Liver (tissue), 9 donors: ENCODE data around the gene ZNRF2. TPM values are rescaled to one million over a fixed set of nuclear protein-coding genes. Genes with fewer than 3 reads are reported as not detected.
A peak's percentile ranks its signal among the peaks of the same experiment; 100 is the strongest.
"Not testable (repeated sequence)": the region's sequence is repeated elsewhere in the genome, so short reads cannot be mapped to it uniquely, and the experiment has no call there.

ENCODE experiments used
- DNase-seq: peaks from one replicate; pipeline ENCODE4 v3.0.0-alpha.2; 2017; ENCODE audit warnings: low spot score
- H3K27ac ChIP-seq, 2 donors: one replicate each; pipeline ENCODE4 v1.7.0; 2013; ENCODE audit warnings: inconsistent platforms in 2 of 2, low read length in 2 of 2, control low read depth in 1 of 2, low read depth in 1 of 2, mild to moderate bottlenecking in 1 of 2
- H3K27me3 ChIP-seq, 4 donors: one replicate each; pipeline versions ENCODE4 v1.6.1 to v1.7.0; 2013; ENCODE audit warnings: low read length in 3 of 4, inconsistent platforms in 1 of 4, mild to moderate bottlenecking in 1 of 4, moderate library complexity in 1 of 4; ENCODE audit not compliant: control insufficient read depth in 4 of 4, insufficient read depth in 4 of 4
- H3K36me3 ChIP-seq, 4 donors: one replicate each; pipeline versions ENCODE4 v1.6.1 to v1.7.0; 2013; ENCODE audit warnings: low read length in 3 of 4, mild to moderate bottlenecking in 3 of 4, low read depth in 1 of 4, moderate library complexity in 1 of 4; ENCODE audit not compliant: control insufficient read depth in 4 of 4, insufficient read depth in 3 of 4
- H3K4me1 ChIP-seq, 4 donors: one replicate each; pipeline versions ENCODE4 v1.6.1 to v1.7.0; 2013; ENCODE audit warnings: low read length in 3 of 4, mild to moderate bottlenecking in 3 of 4, moderate library complexity in 1 of 4; ENCODE audit not compliant: control insufficient read depth in 4 of 4, insufficient read depth in 4 of 4
- H3K4me3 ChIP-seq, 3 donors: one replicate each; pipeline versions ENCODE4 v1.6.1 to v1.7.0; 2013; ENCODE audit warnings: low read length in 3 of 3, control low read depth in 1 of 3, low read depth in 1 of 3, mild to moderate bottlenecking in 1 of 3
- H3K9ac ChIP-seq, 2 donors: one replicate each; pipeline ENCODE4 v1.7.0; 2013; ENCODE audit warnings: low read length in 2 of 2, mild to moderate bottlenecking in 2 of 2, moderate library complexity in 2 of 2, control low read depth in 1 of 2, low read depth in 1 of 2
- H3K9me3 ChIP-seq, 4 donors: one replicate each; pipeline versions ENCODE4 v1.6.1 to v1.7.0; 2013; ENCODE audit warnings: low read length in 3 of 4; ENCODE audit not compliant: control insufficient read depth in 4 of 4
- FOXA2 ChIP-seq: IDR thresholded peaks from 2 replicates; pipeline ENCODE4 v1.6.1; 2016; ENCODE audit warnings: antibody characterized with exemption
- GABPA ChIP-seq, 2 donors: IDR thresholded peaks in 1 of 2; conservative IDR thresholded peaks in 1 of 2; 2 replicates each; pipeline ENCODE4 v1.6.1; 2016; ENCODE audit warnings: antibody characterized with exemption in 2 of 2, mild to moderate bottlenecking in 1 of 2, moderate library complexity in 1 of 2
- HNF4A ChIP-seq, 2 donors: conservative IDR thresholded peaks; 2 replicates each; pipeline ENCODE4 v1.6.1; 2016; ENCODE audit warnings: antibody characterized with exemption in 2 of 2, mild to moderate bottlenecking in 2 of 2
- HNF4G ChIP-seq: IDR thresholded peaks from 2 replicates; pipeline ENCODE4 v1.6.1; 2016; ENCODE audit warnings: antibody characterized with exemption
- JUND ChIP-seq, 2 donors: IDR thresholded peaks; 2 replicates each; pipeline ENCODE4 v1.6.1; 2016; ENCODE audit warnings: antibody characterized with exemption in 2 of 2
- NR2F2 ChIP-seq: IDR thresholded peaks from 2 replicates; pipeline ENCODE4 v1.6.1; 2016; ENCODE audit warnings: antibody characterized with exemption
- RAD21 ChIP-seq, 2 donors: IDR thresholded peaks; 2 replicates each; pipeline ENCODE4 v1.6.1; 2016; ENCODE audit warnings: antibody characterized with exemption in 2 of 2, mild to moderate bottlenecking in 2 of 2
- RXRA ChIP-seq, 2 donors: IDR thresholded peaks; 2 replicates each; pipeline ENCODE4 v1.6.1; 2017 to 2018; ENCODE audit warnings: antibody characterized with exemption in 2 of 2, mild to moderate bottlenecking in 1 of 2
- TAF1 ChIP-seq: conservative IDR thresholded peaks from 2 replicates; pipeline ENCODE4 v1.6.1; 2016; ENCODE audit warnings: antibody characterized with exemption, mild to moderate bottlenecking
- YY1 ChIP-seq: IDR thresholded peaks from 2 replicates; pipeline ENCODE4 v1.6.1; 2016; ENCODE audit warnings: antibody characterized with exemption, mild to moderate bottlenecking
- WGBS: extraction: QIAGEN DNeasy Blood & Tissue Kit; methylation state at CpG from one replicate; pipeline ENCODE4 v1.1.7; 2013; 5-methylcytosine and 5-hydroxymethylcytosine counted together
- polyA plus RNA-seq, 2 donors: library from polyadenylated mRNA; stranded (reverse) in 1 of 2; unstranded in 1 of 2; fragments of 200-250 nt in 1 of 2; fragments of >200 nt in 1 of 2; fragmentation: Nextera tagmentation in 1 of 2; extraction: Ambion mirVana in 1 of 2; gene quantifications; one replicate each; pipeline versions ENCODE4 v1.2.1 to v1.2.3, GENCODE V29; 2013 to 2015
- total RNA-seq, 2 donors: library from RNA; depleted of rRNA; stranded (reverse); fragments of >200 nt; gene quantifications; one replicate each; pipeline ENCODE4 v1.2.3, GENCODE V29; 2014
- TF ChIP-seq, protein P1 (sequence below): IDR thresholded peaks from 2 replicates; pipeline ENCODE4 v1.6.1; 2016; ENCODE audit warnings: antibody characterized with exemption
- TF ChIP-seq, protein P2 (sequence below): IDR thresholded peaks from 2 replicates; pipeline ENCODE4 v1.6.1; 2016; ENCODE audit warnings: antibody characterized with exemption
- donor health status: healthy.
- donor health status: healthy.
- donor health status: healthy.
- donor health status: healthy.
- donor health status: healthy.

Gene ZNRF2
- total and polyA plus RNA-seq, 4 donors = 6.9 to 30.0 (median 12.7) TPM

- Histone ChIP-seq H3K27ac (peak overlapping the region; percentile 89 to 97), H3K27me3 (no peaks in the 10 kb centered on the region), H3K9ac (peak overlapping the region; percentile 32 to 56), H3K9me3 (no peaks in the 10 kb centered on the region), H3K4me3 (peak overlapping the region; percentile 82 to 97 (median 95)), H3K36me3 (no peaks in the 10 kb centered on the region), H3K4me1 (peaks cover 0 to 19% (median 6%) of the 10 kb centered on the region in 4 donors)
- DNase-seq = peak; percentile 55
- TF ChIP-seq RAD21 (IDR thresholded peaks at IDR 0.05) (peak; percentile 19 to 50), GABPA (IDR thresholded peaks at IDR 0.05 in 1 of 2, conservative IDR thresholded peaks at IDR 0.05 in 1 of 2) (no peak), YY1 (peak; percentile 44), FOXA2 (no peak), RXRA (IDR thresholded peaks at IDR 0.05) (peak in 1 of 2 donors; percentile 6), HNF4A (conservative IDR thresholded peaks at IDR 0.05) (peak in 1 of 2 donors; percentile 9), HNF4G (no peak)
- TF ChIP-seq, protein P1, sequence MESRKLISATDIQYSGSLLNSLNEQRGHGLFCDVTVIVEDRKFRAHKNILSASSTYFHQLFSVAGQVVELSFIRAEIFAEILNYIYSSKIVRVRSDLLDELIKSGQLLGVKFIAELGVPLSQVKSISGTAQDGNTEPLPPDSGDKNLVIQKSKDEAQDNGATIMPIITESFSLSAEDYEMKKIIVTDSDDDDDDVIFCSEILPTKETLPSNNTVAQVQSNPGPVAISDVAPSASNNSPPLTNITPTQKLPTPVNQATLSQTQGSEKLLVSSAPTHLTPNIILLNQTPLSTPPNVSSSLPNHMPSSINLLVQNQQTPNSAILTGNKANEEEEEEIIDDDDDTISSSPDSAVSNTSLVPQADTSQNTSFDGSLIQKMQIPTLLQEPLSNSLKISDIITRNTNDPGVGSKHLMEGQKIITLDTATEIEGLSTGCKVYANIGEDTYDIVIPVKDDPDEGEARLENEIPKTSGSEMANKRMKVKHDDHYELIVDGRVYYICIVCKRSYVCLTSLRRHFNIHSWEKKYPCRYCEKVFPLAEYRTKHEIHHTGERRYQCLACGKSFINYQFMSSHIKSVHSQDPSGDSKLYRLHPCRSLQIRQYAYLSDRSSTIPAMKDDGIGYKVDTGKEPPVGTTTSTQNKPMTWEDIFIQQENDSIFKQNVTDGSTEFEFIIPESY = no peak
- TF ChIP-seq, protein P2, sequence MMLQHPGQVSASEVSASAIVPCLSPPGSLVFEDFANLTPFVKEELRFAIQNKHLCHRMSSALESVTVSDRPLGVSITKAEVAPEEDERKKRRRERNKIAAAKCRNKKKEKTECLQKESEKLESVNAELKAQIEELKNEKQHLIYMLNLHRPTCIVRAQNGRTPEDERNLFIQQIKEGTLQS = peak; percentile 7
- WGBS = under 1% methylated on average over 79 of the region's 79 CpGs
Observed at GRCh38 chr7:30285536-30286284, 1.3 kb downstream of the ZNRF2 start.

GRCh38 chr7:30286749-30287148 lies 2.4 kb downstream of the ZNRF2 start:
- peak overlapping the region in 1 of 2 donors; percentile 56 for H3K9ac ChIP-seq
- no peaks in the 10 kb centered on the region for H3K9me3 ChIP-seq
- 53% methylated on average over 11 of the region's 11 CpGs for WGBS
- H3K4me1 ChIP-seq = peaks cover 0 to 19% (median 5%) of the 10 kb centered on the region in 4 donors
- no peaks in the 10 kb centered on the region for H3K27me3 ChIP-seq
- peak overlapping the region; percentile 82 to 97 (median 95) for H3K4me3 ChIP-seq
- DNase-seq = no peak
- TF ChIP-seq JUND (IDR thresholded peaks at IDR 0.05) = no peak
- TF ChIP-seq TAF1 = no peak
- no peak for TF ChIP-seq YY1
- TF ChIP-seq NR2F2 = no peak
- TF ChIP-seq, protein P2 = no peak
- no peaks in the 10 kb centered on the region for H3K36me3 ChIP-seq
- H3K27ac ChIP-seq = peak overlapping the region; percentile 7 to 9

DNA sequence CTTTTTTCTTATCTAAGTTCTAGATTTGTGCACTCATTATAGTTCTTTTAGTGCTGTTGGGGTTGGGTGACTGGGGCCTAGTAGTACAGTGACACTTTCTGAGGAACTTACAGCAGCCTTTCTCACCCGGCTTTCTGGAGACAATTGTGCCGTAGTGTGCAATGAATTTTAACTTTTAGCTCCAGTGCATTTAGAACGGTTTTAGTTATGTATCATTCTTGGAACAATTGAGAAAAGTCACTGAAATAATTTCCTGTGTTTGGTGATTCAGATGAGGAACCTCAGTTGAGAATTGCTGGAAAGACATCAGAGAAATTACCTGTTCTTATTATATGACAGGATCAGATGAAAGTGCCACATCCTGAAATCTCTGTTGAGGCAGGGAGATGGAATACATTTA lies 3.2 kb downstream of the ZNRF2 start:
- not testable (repeated sequence) for H3K27me3 ChIP-seq, H3K36me3 ChIP-seq, DNase-seq, H3K4me3 ChIP-seq, H3K27ac ChIP-seq, H3K9me3 ChIP-seq
- peak overlapping the region in 1 of 2 donors; percentile 14 for H3K9ac ChIP-seq
- 51% methylated on average over 3 of the region's 3 CpGs for WGBS
- H3K4me1 ChIP-seq = peaks cover 0 to 19% (median 5%) of the 10 kb centered on the region in 4 donors

DNA sequence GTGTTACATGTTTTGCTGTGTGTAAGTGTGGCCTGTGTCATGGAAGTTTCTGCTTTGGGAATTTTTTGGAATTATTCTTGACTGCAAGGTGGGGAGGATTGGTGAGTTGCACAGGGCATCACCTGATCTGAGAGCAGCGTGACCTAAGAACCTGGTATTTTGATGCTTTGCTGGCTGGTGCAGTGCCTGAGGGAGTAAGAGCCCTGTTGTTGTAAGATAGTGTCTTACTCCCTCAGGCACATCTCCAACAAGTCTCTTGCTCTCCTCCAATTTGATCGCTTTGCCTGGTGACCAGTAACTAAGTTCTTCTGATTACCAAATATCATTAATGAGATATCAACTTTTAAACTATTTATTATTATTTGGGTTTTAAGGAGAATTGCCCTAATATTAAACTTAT lies 5.2 kb downstream of the ZNRF2 start:
- not testable (repeated sequence) for H3K27me3 ChIP-seq, H3K36me3 ChIP-seq, H3K4me3 ChIP-seq, DNase-seq, H3K9me3 ChIP-seq, H3K9ac ChIP-seq, H3K27ac ChIP-seq
- 86% methylated on average over 2 of the region's 2 CpGs for WGBS
- peaks cover 0 to 15% (median 5%) of the 10 kb centered on the region in 4 donors for H3K4me1 ChIP-seq

- H3K4me3 ChIP-seq, H3K9me3 ChIP-seq, H3K27ac ChIP-seq, H3K9ac ChIP-seq, DNase-seq, H3K27me3 ChIP-seq, H3K36me3 ChIP-seq: not testable (repeated sequence)
- 40% methylated on average over 3 of the region's 3 CpGs for WGBS
- peaks cover 0 to 15% (median 5%) of the 10 kb centered on the region in 4 donors for H3K4me1 ChIP-seq
Observed at GRCh38 chr7:30290317-30290716, 5.9 kb downstream of the ZNRF2 start.

DNA sequence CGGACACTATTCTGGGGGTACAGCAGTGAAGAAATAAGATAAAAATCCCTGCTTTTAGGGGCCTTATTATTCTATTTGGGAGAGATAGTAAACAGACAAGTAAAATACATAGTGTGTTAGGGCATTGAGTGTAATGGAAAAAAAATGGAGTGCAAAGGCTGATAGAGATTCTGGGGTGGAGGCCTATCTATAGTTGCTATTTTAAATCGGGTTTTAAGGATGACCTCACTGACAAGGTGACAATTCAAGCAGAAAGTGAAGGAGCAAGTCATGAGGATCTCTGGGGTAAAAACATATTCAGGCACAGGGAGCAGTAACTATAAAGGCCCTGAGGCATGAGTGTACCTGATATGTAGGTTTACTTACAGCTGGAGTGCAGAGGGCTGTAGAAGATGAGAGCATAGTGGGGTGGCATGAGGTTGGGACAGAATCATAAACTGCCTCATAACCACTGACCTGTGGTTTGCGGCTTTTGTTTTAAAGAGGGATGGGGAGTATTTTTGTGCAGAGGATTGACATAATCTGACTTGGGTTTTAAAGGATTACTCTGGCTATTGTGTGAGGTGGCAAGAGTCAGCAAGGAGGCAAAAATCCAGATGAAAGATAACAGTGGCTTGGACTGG lies 8.1 kb downstream of the ZNRF2 start:
- not testable (repeated sequence) for H3K27ac ChIP-seq, DNase-seq, H3K36me3 ChIP-seq, H3K4me3 ChIP-seq, H3K9me3 ChIP-seq, H3K27me3 ChIP-seq, H3K9ac ChIP-seq
- 94% methylated on average over 3 of the region's 3 CpGs for WGBS
- H3K4me1 ChIP-seq = peaks cover 0 to 11% (median 3%) of the 10 kb centered on the region in 4 donors
